Astrocyte of the spinal cord (primary cell): ENCODE measurements around the gene RPS16.

Source experiments
- DNase-seq: peaks from one replicate; pipeline ENCODE4 v3.0.0; 2011; ENCODE audit warnings: low read depth, low spot score
- H3K4me3 ChIP-seq: 2 replicates; pipeline ENCODE4 v1.5.1; 2011; ENCODE audit warnings: low read depth, mild to moderate bottlenecking, low read length, moderate library complexity
- CTCF ChIP-seq: IDR thresholded peaks from 2 replicates; pipeline ENCODE4 v1.5.1; 2012; ENCODE audit warnings: low read depth, mild to moderate bottlenecking, low read length, inconsistent platforms
- in situ Hi-C: cut with HindIII; loops from 2 replicates; pipeline ENCODE4 v1.10.0; 2017; ENCODE audit warnings: low sequenced_read_pairs

The RPS16 gene

GRCh38 chr19:39448271-39448670, 12.5 kb upstream of the RPS16 start:
- no peak overlapping the region for H3K4me3 ChIP-seq
- no peak for TF ChIP-seq CTCF
- in situ Hi-C loops, result no loop called here
- no peak for DNase-seq

- in situ Hi-C loops, result no loop called here
- peak overlapping the region; percentile 100 for H3K4me3 ChIP-seq
- DNase-seq, result no peak
- TF ChIP-seq CTCF, result no peak
These were observed 10.8 kb upstream of the RPS16 start for GRCh38 chr19:39446365-39447084.

GRCh38 chr19:39445196-39446111, 9.7 kb upstream of the RPS16 start, which contains the start of gene SUPT5H:
SUPT5H (plus strand) TSS chr19:39445582; CDS start chr19:39445891, 309 bp downstream.
- peak within 1 kb of the TSS; percentile 100 for H3K4me3 ChIP-seq
- in situ Hi-C loops, result no loop called here
- peak; percentile 98 for DNase-seq
- no peak for TF ChIP-seq CTCF

- in situ Hi-C loops, result no loop called here
- no peak for DNase-seq
- peak overlapping the region; percentile 100 for H3K4me3 ChIP-seq
- TF ChIP-seq CTCF, result no peak
These were observed 8.9 kb upstream of the RPS16 start for GRCh38 chr19:39444598-39445195.

GRCh38 chr19:39438270-39438934, 2.7 kb upstream of the RPS16 start:
- H3K4me3 ChIP-seq, result no peak overlapping the region
- TF ChIP-seq CTCF, result no peak
- DNase-seq, result no peak
- in situ Hi-C loops, result no loop called here

GRCh38 chr19:39436350-39436716, 584 bp upstream of the RPS16 start:
- no peak for DNase-seq
- in situ Hi-C loops, result no loop called here

More at GRCh38 chr19:39436350-39436716, 584 bp upstream of the RPS16 start:
- TF ChIP-seq CTCF, result no peak
- peak overlapping the region; percentile 99 for H3K4me3 ChIP-seq
